Fibroblast of lung (primary cell): Measurements from ENCODE around the gene TFG.
"Not testable (repeated sequence)": the region's sequence is repeated elsewhere in the genome, so short reads cannot be mapped to it uniquely, and the experiment has no call there.

ENCODE experiments used
- CTCF ChIP-seq, 2 donors: IDR thresholded peaks in 1 of 2; conservative IDR thresholded peaks in 1 of 2; 1 replicate in 1 of 2; 2 replicates in 1 of 2; pipeline ENCODE4 v1.5.1; 2011 to 2012; ENCODE audit warnings: low read length in 2 of 2, control low read depth in 1 of 2, inconsistent platforms in 1 of 2, low read depth in 1 of 2, mild to moderate bottlenecking in 1 of 2
- EZH2 ChIP-seq: IDR thresholded peaks from 2 replicates; pipeline ENCODE4 v1.5.1; 2012; ENCODE audit warnings: low read length, control low read depth, mild to moderate bottlenecking; ENCODE audit errors: missing control alignments

GRCh38 chr3:100666699-100667098, 42.6 kb upstream of the TFG start:
- not testable (repeated sequence) for TF ChIP-seq CTCF (conservative IDR thresholded peaks at IDR 0.05 in 1 of 2, IDR thresholded peaks at IDR 0.05 in 1 of 2; ENCODE audit: low read depth in 1 of 2, low read length in 2 of 2); EZH2
